Suprapubic skin (tissue), 4 donors: Measurements from ENCODE around the gene SLCO2A1. TPM values are rescaled to one million over a fixed set of nuclear protein-coding genes. Genes with fewer than 3 reads are reported as not detected.

ENCODE experiments used
- DNase-seq, 2 donors: peaks; one replicate each; pipeline ENCODE4 v3.0.0-alpha.2; 2019; ENCODE audit warnings: low spot score in 2 of 2
- H3K27ac ChIP-seq: fragments of 200-600 bp; sonication (generic); one replicate; pipeline ENCODE4 v1.5.1; 2019
- H3K27me3 ChIP-seq: fragments of 200-600 bp; sonication (generic); one replicate; pipeline ENCODE4 v1.5.1; 2019
- H3K36me3 ChIP-seq: fragments of 200-600 bp; sonication (generic); one replicate; pipeline ENCODE4 v1.5.1; 2019
- H3K4me1 ChIP-seq: fragments of 200-600 bp; sonication (generic); one replicate; pipeline ENCODE4 v1.5.1; 2019
- H3K4me3 ChIP-seq: fragments of 200-600 bp; sonication (generic); one replicate; pipeline ENCODE4 v1.5.1; 2019; ENCODE audit warnings: mild to moderate bottlenecking
- H3K9me3 ChIP-seq: fragments of 200-600 bp; sonication (generic); one replicate; pipeline ENCODE4 v1.5.1; 2019
- EP300 ChIP-seq: sonication (generic); formaldehyde crosslinking; IDR thresholded peaks from one replicate; pipeline ENCODE4 v1.6.1; 2017; ENCODE audit warnings: antibody characterized with exemption
- POLR2A ChIP-seq, 2 donors: fragments of 450-650 bp; IDR thresholded peaks; one replicate each; pipeline ENCODE4 v1.6.1; 2017; ENCODE audit warnings: antibody characterized with exemption in 2 of 2, mild to moderate bottlenecking in 2 of 2, moderate library complexity in 2 of 2
- POLR2AphosphoS5 ChIP-seq, 3 donors: sonication (generic); formaldehyde crosslinking; IDR thresholded peaks; one replicate each; pipeline ENCODE4 v1.6.1; 2017; ENCODE audit warnings: antibody characterized with exemption in 3 of 3
- WGBS: methylation state at CpG from one replicate; pipeline ENCODE4 v1.1.5; 2018; 5-methylcytosine and 5-hydroxymethylcytosine counted together
- total RNA-seq, 4 donors: library from RNA; depleted of rRNA; stranded (reverse); fragments of >200 nt; gene quantifications; one replicate each; pipeline ENCODE4 v1.1.0, GENCODE V29; 2016
- TF ChIP-seq, protein P1 (sequence below), 2 donors: fragments of 200-600 bp in 1 of 2; fragments of 450-650 bp in 1 of 2; sonication (generic) in 1 of 2; IDR thresholded peaks; one replicate each; pipeline ENCODE4 v1.5.1; 2016 to 2019; ENCODE audit warnings: antibody characterized with exemption in 2 of 2, mild to moderate bottlenecking in 1 of 2, moderate library complexity in 1 of 2

The SLCO2A1 gene
- total RNA-seq, 4 donors from 2014 or later: 25.0 to 38.7 (median 29.4) TPM

DNA sequence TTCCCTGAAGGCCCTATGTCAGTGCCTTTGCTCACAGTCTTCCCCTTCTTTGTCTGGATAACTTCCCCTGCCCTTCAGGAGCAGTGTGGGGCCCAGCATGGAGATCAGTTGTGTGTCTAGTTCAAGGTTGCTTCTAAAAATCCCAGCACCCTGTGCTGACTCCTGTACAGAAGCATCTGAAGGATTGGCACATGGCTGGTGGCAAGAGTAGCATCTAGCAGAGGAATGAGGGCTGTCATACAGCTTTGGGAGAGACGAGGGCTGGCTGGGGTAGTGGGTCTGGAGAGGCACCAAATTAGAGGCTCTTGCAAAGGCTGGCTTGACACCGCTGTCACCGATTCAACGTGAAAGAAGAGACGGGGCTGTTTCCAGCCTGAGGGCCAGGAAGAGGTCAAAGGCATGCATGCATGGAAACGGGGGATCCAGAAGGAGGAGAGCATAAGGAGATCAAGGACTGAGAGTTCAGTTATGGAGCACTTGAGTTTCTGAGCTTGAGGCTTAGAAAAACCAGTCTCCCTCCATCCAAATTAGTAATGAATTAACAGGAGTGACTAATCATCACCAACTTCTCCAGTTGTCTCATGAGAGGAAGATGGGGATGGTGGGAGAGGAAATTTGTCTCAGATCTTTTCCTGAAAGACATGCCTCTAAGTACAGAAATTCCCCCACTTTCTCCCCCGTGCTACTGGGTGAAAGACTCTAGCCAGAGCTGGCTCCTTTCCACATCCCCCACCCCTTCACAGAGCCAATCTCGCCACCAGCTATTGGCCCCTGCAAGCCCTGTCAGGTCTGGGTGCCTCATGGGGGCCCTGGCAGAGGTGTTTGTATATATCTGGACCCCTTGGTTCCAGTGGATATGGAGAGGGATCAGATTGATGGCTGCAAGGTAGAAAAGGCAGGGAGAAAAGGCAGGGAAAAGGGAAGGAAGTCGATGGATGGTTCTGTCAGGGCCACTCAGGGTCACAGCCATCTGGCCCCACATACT, 45.9 kb downstream of the SLCO2A1 start:
- Histone ChIP-seq H3K27ac (no peak overlapping the region), H3K4me1 (peaks cover 6% of the 10 kb centered on the region), H3K4me3 (no peak overlapping the region), H3K36me3 (no peaks in the 10 kb centered on the region), H3K27me3 (no peaks in the 10 kb centered on the region), H3K9me3 (no peaks in the 10 kb centered on the region)
- WGBS: 88% methylated on average over 9 of the region's 9 CpGs
- TF ChIP-seq POLR2AphosphoS5 (IDR thresholded peaks at IDR 0.05) (no peak), POLR2A (IDR thresholded peaks at IDR 0.05) (no peak), EP300 (no peak)
- TF ChIP-seq, protein P1, sequence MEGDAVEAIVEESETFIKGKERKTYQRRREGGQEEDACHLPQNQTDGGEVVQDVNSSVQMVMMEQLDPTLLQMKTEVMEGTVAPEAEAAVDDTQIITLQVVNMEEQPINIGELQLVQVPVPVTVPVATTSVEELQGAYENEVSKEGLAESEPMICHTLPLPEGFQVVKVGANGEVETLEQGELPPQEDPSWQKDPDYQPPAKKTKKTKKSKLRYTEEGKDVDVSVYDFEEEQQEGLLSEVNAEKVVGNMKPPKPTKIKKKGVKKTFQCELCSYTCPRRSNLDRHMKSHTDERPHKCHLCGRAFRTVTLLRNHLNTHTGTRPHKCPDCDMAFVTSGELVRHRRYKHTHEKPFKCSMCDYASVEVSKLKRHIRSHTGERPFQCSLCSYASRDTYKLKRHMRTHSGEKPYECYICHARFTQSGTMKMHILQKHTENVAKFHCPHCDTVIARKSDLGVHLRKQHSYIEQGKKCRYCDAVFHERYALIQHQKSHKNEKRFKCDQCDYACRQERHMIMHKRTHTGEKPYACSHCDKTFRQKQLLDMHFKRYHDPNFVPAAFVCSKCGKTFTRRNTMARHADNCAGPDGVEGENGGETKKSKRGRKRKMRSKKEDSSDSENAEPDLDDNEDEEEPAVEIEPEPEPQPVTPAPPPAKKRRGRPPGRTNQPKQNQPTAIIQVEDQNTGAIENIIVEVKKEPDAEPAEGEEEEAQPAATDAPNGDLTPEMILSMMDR (IDR thresholded peaks at IDR 0.05): no peak
- DNase-seq: no peak

DNA sequence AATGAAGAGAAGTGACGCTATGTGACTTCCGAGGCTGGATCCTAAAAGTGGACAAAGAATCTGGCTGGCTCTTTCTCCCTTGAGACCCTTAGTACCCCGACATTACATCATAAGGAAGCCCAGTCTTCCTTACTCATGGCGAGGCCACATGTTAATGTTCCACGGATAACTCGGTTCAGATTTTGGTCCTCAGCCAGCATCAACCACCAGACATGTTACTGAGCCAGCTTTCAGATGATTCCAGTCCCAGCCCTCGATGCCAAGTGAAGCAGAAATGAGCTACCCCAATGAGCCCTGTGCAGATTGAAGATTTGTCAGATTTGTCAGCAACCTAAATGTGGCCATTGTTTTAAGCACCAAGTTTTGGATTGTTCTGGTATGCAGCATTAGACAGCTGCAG, 46.6 kb downstream of the SLCO2A1 start:
- 55% methylated on average over 5 of the region's 7 CpGs for WGBS
- no peaks in the 10 kb centered on the region for H3K9me3 ChIP-seq
- H3K27me3 ChIP-seq: no peaks in the 10 kb centered on the region
- no peak overlapping the region for H3K27ac ChIP-seq
- DNase-seq: no peak
- TF ChIP-seq POLR2A (IDR thresholded peaks at IDR 0.05) (no peak), POLR2AphosphoS5 (IDR thresholded peaks at IDR 0.05) (no peak), EP300 (no peak)
- TF ChIP-seq, protein P1 (IDR thresholded peaks at IDR 0.05): no peak
- no peak overlapping the region for H3K4me3 ChIP-seq
- H3K4me1 ChIP-seq: no peaks in the 10 kb centered on the region
- H3K36me3 ChIP-seq: no peaks in the 10 kb centered on the region

DNA sequence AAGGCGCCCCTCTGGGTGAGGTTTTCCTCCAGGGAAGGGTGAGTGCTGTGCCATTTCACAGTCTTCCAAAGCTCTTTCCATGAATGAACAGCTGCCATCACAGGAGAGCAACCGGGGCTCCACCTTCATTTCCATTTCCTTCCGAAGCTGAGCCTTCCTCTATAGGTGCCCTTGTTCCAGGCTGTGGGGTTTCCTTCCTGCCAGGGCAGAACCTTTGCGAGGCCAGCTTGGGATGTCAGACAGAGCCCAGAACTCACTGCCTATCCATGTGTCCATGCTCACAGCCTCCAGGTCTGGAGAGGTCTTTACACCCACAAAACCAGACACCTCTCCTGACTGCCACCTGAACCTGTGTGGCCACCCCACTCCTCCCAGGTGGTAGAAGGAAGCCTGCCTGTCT, 49.2 kb downstream of the SLCO2A1 start:
- H3K36me3 ChIP-seq: no peaks in the 10 kb centered on the region
- DNase-seq: no peak
- no peaks in the 10 kb centered on the region for H3K9me3 ChIP-seq
- no peak overlapping the region for H3K4me3 ChIP-seq
- WGBS: 89% methylated on average over 4 of the region's 4 CpGs
- H3K4me1 ChIP-seq: no peaks in the 10 kb centered on the region
- H3K27ac ChIP-seq: no peak overlapping the region
- no peaks in the 10 kb centered on the region for H3K27me3 ChIP-seq
- TF ChIP-seq, protein P1 (IDR thresholded peaks at IDR 0.05): no peak
- no peak for TF ChIP-seq EP300
- TF ChIP-seq POLR2AphosphoS5 (IDR thresholded peaks at IDR 0.05): no peak
- no peak for TF ChIP-seq POLR2A (IDR thresholded peaks at IDR 0.05)

DNA sequence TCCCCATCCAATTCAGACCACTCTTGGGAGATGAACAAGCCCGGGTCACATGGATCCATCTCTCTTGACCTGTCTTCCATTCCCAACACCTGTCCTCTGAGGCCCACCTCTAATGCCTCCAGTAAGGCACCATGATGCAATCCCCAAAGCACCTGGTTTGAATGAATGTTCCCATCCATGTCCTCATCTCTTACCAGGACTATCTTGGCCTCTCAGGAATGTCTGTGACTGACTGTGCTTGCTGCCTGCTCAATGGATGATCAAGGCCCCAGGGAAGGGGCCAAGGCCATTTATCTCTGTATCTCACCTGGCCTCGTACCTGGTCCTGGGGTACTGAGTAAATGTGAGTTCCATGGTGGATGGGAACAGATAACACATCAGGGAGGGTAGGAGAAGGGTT, 49.7 kb downstream of the SLCO2A1 start:
- Histone ChIP-seq H3K4me3 (no peak overlapping the region), H3K27me3 (no peaks in the 10 kb centered on the region), H3K36me3 (no peaks in the 10 kb centered on the region), H3K4me1 (no peaks in the 10 kb centered on the region), H3K27ac (no peak overlapping the region), H3K9me3 (no peaks in the 10 kb centered on the region)
- no peak for DNase-seq
- TF ChIP-seq EP300 (no peak), POLR2A (IDR thresholded peaks at IDR 0.05) (no peak)
- WGBS: 81% methylated on average over 2 of the region's 2 CpGs

DNA sequence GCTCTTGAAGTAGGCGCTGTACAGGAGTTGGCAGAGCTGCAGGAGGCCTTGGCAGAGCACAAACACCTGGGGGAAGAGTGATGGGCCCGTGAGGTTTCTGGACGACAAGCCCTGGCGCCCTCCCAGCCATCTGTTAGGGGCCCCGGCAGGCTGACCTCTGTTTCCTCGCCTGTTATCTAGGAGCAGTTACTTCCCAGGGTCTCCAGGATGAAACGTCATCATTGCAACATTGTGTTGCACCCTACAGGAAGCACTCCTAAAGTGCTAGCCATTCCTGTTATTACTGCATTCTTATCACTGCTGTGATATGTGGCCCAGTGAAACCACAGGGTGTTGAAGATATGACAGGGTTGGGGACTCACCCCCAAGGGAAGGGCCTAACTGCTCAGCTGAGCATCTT, 50.2 kb downstream of the SLCO2A1 start:
- no peaks in the 10 kb centered on the region for H3K27me3 ChIP-seq
- H3K36me3 ChIP-seq: no peaks in the 10 kb centered on the region
- H3K4me3 ChIP-seq: no peak overlapping the region
- no peaks in the 10 kb centered on the region for H3K4me1 ChIP-seq
- no peak for TF ChIP-seq EP300
- no peak for TF ChIP-seq POLR2A (IDR thresholded peaks at IDR 0.05)
- TF ChIP-seq, protein P1 (IDR thresholded peaks at IDR 0.05): no peak
- no peak for TF ChIP-seq POLR2AphosphoS5 (IDR thresholded peaks at IDR 0.05)
- H3K27ac ChIP-seq: no peak overlapping the region
- 67% methylated on average over 4 of the region's 7 CpGs for WGBS
- no peaks in the 10 kb centered on the region for H3K9me3 ChIP-seq
- DNase-seq: no peak
